Stimulated activated CD8-positive, alpha-beta memory T cell treated with anti-CD3 and anti-CD28 coated beads, Interleukin-4, amount 100 ng/mL, for 24 hours (primary cell): ENCODE data around the gene MTCL3.

Experiments
- DNase-seq: peaks from one replicate; pipeline ENCODE4 v3.0.0-alpha.2; 2020; ENCODE audit warnings: low read depth

MTCL3 gene

DNA sequence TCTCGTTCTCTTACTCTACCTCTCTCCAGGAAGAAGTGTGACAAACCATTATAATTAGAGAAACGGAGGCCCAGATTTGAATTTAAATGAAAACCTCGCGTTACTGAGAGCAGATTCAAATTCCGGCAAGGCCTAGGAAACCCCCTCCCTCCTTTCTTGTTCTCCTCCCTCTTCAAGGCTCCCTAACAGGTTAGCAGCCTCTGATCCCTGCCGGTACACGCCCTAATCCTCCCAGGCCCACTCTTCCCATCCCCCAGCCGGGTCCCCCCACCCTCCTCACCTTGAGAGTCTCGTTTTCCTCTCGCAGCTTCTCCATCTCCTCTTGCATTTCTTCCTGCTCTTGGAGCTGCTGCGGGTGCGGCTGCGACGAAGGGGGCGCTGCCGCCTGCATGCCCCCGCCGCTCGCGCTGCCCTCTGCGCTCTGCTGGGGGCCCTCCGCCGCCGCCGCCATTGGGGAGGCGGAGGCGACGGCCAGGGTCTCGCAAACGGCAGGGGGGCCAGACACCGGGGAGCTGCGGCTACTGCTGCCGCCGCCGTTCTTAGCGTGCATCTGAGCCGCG is 3.8 kb downstream of the MTCL3 start:
- DNase-seq = no peak

DNA sequence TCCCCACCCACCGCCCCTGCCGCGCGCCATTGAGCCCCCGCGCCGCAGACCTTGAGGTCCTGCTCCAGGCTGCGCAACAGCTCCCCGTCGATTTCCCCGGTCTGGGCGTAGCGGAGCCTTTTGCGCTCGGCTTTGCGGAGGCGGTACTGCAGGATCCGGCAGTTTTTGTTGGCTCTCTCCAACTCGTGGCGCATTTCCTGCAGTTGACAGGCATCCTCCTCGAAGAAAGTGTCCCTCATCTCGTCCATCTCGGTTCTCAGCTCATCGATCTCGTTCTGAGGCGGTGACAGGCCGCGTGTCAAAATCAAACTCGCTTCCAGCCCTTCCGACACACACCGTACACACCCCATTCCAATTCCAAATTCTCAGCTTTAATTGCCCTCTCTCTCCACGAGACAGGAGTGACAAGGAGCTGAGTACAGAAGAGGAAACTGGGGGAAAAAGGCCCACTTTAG is 4.3 kb downstream of the MTCL3 start:
- no peak for DNase-seq

GRCh38 chr6:127514179-127514772 is 4.9 kb downstream of the MTCL3 start:
- no peak for DNase-seq

GRCh38 chr6:127513425-127513824 is 5.7 kb downstream of the MTCL3 start:
- DNase-seq = no peak

DNA sequence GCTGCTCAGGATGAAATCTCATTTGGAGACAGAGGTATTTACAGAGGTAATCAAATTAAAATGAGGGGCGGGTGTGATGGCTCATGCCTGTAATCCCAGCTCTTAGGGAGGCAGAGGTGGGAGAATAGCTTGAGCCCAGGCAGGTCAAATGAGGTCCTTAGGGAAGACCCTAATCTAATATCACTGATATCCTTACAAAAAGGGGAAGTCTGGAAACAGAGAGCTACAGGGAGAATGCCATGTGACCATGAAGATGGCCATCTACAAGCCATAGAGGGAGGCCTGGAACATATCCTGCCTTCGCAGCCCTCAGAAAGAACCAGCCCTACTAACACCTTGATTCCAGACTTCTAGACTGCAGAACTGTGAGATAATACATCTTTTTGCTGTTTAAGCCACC is 8.3 kb downstream of the MTCL3 start:
- DNase-seq = no peak

GRCh38 chr6:127506894-127507293 is 12.2 kb downstream of the MTCL3 start:
- DNase-seq = no peak

GRCh38 chr6:127503022-127503421 is 16.1 kb downstream of the MTCL3 start:
- DNase-seq = no peak

- no peak for DNase-seq
Observed at GRCh38 chr6:127497410-127497809, 21.7 kb downstream of the MTCL3 start.

DNA sequence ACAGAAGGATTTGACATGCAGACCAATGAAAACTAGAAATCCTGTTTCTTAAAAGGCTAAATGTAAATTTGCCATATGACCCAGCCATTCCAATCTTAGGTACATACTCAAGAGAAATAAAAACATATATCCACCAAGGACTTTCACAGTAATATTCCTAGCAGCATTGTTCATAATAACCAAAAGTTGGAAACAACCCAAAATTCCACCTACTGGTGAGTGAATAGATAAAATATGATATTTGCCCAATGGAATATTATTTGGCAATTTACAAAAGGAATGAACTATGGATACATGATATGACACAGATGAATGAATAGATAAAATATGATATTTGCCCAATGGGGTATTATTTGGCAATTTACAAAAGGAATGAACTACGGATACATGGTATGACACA is 22.7 kb downstream of the MTCL3 start:
- no peak for DNase-seq

DNA sequence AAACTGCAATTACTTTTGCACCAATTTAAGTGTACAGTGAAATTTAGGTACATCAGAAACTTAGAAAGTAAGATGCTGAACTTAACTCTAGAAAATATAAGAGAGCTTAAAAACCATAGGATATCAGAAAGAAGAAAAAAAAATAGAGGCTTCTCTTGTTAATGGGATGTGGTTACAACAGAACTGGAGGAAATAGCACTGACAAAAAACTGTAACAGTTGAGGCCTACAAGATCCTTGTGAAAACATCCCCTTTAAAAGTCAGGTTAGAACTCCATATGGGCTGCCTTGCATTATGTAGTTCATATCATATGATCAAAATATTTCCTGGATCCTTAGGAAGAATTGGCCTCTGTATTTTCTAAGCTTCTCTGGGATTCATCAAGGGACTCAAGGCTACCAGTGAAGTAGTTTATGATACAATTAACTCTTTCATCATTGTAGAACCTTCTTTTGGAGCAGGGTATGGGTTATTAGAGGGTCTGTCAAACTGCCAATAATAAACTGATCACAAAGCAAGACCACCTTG is 24.8 kb downstream of the MTCL3 start:
- no peak for DNase-seq

DNA sequence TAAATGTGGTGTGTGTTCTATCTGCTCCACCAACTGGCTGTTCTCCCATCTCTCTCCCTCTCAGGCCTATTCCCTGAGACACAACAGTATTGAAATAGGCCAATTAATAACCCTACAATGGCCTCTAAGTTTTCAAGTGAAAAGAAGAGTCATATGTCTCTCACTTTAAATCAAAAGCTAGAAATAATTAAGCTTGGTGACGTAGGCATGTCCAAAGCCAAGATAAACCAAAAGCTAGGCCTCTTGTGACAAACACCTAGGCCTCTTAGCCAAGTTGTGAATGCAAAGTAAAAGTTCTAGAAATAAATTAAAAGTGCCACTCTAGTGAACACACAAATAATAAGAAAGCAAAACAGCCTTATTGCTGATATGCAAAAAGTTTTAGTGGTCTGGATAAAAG is 29.9 kb downstream of the MTCL3 start:
- DNase-seq = no peak

- DNase-seq = no peak
Observed at GRCh38 chr6:127486934-127487333, 32.2 kb downstream of the MTCL3 start.

DNA sequence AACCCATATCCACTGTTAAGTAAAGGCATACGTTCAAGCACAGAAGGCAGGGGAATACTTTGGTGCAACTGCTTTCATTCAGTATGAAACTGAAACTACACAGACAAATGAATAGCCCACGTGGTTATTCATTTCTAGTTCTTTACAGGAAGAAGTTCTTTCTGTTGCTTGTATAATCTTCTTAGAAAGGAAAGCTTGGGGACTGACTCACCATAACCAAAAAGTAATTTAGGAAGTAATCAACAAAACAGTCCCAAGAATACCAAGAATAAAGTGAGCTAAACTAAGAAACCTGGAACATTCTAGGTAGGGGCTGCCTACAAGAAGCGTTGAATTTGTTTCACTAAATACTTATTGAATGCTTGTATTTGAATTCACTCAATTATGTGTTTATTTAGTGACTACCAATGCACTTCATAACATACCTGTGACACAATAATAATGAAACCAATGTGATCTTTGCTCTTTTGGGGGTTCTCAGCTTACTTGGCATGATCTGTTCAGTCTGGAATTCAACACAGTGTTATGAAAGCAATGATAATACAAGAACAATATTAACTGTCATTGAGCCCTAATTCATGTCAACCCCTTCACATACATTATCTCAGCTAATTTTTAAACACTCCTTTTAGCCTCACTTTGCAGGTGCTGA is 34.8 kb downstream of the MTCL3 start:
- no peak for DNase-seq

DNA sequence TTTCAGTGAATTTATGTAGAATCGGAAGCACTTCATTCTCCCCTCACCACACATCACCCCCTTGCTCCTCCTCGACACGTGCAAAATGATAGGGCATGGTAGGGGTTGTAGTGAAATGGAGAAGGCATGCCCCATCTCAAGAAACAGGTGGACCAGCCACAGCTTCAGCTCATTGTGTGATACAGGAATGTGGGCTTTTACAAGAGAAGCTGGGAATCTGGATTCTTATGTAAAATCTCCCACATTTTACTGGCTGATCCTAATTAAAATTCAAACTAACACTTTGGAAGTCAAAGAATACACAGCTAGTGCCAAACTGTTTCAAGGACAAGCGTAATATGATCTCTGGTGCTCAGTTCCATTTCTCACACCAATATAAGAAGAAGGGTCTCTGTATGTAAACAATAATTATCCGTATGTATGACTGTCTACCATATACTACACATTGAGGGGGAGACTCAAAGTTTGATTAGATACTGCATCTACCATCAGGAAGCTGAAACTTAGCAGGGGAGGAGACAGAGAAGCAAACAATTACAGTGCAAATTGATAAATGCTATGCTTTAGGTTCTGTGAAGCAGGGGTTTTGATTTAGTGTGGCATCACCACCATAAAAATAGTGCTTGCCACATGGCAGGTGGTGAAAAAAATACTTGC is 35.6 kb downstream of the MTCL3 start:
- no peak for DNase-seq

GRCh38 chr6:127482325-127482724 is 36.8 kb downstream of the MTCL3 start:
- DNase-seq = no peak

- DNase-seq = no peak
Observed at GRCh38 chr6:127481628-127482027, 37.5 kb downstream of the MTCL3 start.

DNA sequence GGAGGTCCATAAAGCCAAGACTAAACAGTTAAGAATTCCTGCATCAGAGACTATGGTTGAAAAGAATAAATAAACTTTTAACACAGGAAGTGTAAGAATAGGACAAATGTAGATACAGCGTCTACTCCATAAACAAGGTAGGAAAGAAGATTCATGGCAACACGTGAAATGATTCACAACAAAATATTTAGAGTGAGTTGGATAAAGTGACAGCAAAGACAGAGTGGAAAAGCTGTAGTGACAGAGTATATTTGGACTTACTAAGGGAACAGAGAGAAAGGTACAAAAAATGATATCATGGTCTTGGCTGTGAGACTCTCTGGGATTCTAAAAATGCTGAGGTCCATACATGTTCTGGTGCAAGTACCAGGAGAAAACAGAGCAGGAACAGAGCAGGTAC is 38.0 kb downstream of the MTCL3 start:
- no peak for DNase-seq

GRCh38 chr6:127477658-127478057 is 41.5 kb downstream of the MTCL3 start:
- no peak for DNase-seq

- DNase-seq = no peak
Observed at GRCh38 chr6:127475823-127476176, 43.3 kb downstream of the MTCL3 start.

- DNase-seq = no peak
Observed at GRCh38 chr6:127475135-127475822, 43.9 kb downstream of the MTCL3 start.

GRCh38 chr6:127471379-127472255 is 47.5 kb downstream of the MTCL3 start:
- DNase-seq = no peak

- no peak for DNase-seq
Observed at GRCh38 chr6:127468936-127469335, 50.2 kb downstream of the MTCL3 start.
